EL (cell line): ENCODE measurements around the gene ADGRF3.
"Not testable (repeated sequence)": the region's sequence is repeated elsewhere in the genome, so short reads cannot be mapped to it uniquely, and the experiment has no call there.

Experiments used
- DNase-seq: peaks from one replicate; pipeline ENCODE4 v3.0.0-alpha.2; 2016

The ADGRF3 gene

DNA sequence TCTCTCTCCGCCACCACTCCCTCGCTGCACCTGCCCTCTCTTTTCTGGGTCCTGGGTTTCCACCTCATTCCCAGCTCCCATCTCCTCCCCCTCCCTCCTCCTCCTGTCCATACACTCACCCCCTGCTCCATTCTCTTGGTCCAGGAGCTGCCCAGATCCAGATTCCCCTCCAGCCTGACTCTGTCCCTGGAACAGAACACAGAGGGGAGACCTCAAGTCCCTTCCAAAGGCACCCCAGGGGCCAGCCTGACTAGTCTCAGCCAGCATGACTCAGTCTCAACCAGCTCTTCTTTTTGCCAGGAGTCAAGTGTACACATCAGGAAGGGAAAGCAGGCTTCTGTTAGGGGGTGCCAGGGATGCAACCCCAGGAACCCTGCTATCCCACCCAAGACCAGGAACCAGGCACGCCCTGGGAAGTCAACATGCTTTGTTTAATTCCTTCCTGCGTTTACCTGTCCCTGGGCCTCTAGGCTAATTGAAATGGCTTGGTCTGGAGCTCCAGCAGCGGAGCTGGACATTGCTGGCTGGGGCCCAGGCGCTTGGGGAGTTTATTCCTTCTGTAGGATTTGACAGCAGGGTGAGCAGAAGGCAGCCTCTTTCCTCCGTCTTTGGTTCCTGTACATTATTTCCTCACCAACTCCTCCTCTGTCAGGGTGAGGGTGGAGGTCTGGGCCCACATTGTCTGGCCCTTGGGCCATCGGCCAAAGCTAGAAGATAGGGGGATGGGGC, 29.0 kb downstream of the ADGRF3 start:
- DNase-seq = no peak

- no peak for DNase-seq
These were observed 29.7 kb downstream of the ADGRF3 start for GRCh38 chr2:26316845-26317244.

- DNase-seq = peak; percentile 22
These were observed 30.5 kb downstream of the ADGRF3 start for GRCh38 chr2:26316041-26316440.

DNA sequence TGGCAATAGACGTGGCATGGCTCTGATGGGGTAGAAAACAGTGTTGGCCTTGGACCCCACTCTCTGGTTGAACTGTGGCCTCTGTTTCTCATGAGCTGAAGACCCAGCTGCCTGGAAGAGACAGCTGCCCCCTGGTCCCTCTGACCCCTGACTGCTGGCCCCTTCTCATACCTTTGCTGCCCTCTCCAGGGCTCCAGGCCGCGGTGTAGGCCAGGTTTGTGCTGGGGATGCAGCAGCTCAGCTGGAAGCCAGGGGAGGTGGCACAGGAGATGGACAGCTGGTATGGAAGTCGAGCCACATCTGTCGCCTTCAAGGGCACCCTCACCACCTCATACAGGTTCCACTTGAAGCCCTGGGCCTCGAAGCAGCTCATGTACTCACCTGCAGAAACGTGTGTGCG, 32.3 kb downstream of the ADGRF3 start:
- DNase-seq = no peak

DNA sequence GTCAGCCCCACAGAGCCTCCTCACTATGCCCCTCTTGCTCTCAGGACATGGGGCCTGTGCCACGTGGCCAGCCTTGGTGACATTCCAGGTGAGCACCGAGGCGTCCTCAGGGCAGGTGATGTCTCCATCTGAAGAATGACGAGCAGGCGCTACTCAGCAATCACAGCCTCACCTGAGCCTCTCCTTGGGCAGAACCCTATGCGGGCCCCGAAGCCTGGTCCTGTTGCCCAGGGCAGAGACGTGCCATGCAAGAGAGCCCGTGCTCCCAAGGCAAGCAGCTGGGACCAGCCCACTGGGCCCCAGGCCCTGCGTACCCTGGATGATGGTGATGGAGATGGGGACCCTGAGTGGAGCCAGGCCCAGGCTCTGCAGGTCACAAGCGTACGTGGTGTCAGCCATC, 33.1 kb downstream of the ADGRF3 start:
- no peak for DNase-seq

DNA sequence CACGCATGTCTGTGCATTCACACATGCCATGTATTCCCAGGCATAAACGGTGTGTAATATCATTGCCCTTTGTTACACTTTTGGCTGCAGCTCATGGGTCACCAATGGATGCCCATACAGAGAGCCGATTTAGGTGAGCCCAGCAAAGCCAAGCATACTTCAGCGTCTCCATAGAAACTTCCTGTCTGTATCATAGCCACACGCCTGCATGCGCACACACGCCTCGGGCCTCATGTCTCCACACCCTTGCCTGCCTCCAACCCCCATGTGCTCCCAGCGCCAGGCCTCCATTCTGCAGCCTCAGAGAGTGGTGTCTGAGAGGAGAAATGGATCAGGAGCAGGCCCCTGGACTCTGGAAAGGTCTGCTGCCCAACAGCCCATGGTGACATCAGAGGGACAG, 34.1 kb downstream of the ADGRF3 start:
- no peak for DNase-seq

DNA sequence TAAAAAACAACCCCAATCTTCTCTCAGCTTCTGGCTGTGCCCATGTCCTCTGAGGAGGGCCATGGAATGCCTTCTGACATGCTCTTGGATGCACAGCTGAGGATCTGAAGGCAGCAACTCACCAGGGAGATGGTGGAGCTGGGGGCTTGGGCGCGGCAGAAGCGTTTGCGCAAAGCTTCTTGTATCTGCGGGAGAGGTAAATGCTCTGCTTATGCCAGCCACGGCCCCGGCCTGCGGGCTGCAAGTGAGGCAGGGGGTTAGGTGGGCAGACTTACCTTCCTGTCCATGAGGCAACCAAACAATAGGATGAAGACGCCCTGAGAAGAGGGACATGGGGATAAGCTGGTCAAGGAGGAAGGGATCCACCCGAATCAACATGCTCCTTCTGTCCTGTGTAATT, 36.7 kb downstream of the ADGRF3 start:
- DNase-seq = no peak

GRCh38 chr2:26305540-26305939, 41.0 kb downstream of the ADGRF3 start:
- no peak for DNase-seq

DNA sequence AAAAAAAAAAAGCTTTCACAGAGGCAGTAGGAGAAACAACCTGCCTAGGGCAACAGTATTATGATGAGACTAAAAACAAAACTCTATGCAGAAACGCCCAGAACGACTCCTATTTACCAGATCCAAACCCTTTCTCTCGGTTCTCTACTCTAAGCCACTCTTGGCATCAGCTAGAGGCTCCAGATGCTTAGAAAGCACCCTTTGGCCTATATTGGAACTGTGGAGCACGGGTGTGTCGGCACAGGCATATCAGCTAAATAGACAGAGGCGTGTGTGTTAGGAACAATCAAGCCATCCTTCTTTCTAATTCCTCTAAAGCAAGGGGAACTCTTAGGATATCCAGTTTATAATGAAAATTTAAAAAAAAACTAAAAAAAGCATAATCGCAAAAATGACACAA, 41.5 kb downstream of the ADGRF3 start:
- not testable (repeated sequence) for DNase-seq

DNA sequence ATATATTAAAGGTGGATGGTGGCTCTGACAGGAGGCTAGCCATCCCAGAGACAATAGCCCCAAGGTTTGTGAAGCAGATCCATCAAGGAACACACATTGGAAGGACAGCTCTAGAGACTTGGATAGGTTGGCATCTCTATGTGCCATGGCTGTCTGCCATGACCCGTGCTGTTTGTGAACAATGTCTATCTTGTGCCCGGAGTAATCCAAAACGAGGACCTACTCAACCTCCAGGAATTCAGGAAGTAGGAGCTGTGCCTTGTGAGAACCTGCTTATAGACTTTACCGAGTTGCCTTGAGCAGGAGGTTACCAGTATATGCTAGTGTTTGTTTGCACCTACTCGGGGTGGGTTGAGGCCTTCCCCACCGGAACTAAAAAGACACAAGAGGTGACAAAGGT, 43.7 kb downstream of the ADGRF3 start:
- DNase-seq = peak; percentile 17

DNA sequence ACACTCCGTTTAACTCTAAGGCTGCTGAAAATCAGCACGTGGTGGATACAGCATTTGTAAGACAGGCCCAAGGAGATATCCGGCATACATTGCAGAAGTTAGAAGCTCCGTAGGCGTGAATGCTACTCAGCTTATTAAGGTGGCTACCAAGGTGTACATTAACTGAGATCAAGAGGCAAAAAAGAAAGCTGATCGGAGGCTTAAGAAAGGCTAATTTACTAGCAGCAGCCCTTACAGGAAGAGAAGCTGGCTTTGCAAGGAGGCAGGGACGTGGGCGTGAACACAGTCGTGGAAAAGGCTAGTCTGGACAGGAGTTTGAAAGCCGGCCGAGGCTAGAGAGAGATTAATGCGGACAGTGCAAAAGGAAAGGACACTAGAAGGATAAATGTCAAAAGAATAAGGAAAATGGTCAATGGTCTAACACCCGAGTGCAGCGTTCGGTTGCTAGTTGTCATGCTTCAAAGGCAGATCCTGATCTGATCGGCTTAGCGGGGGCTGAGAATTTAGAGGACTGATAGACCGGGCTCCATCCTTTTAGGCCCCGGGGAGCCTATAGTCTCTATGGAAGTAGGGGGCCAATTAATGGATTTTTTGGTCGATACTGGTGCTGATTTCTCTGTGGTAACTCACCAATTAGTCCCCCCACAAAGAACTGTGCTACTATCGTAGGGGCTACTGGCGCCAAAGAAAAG, 46.2 kb downstream of the ADGRF3 start:
- DNase-seq = peak; percentile 22

DNA sequence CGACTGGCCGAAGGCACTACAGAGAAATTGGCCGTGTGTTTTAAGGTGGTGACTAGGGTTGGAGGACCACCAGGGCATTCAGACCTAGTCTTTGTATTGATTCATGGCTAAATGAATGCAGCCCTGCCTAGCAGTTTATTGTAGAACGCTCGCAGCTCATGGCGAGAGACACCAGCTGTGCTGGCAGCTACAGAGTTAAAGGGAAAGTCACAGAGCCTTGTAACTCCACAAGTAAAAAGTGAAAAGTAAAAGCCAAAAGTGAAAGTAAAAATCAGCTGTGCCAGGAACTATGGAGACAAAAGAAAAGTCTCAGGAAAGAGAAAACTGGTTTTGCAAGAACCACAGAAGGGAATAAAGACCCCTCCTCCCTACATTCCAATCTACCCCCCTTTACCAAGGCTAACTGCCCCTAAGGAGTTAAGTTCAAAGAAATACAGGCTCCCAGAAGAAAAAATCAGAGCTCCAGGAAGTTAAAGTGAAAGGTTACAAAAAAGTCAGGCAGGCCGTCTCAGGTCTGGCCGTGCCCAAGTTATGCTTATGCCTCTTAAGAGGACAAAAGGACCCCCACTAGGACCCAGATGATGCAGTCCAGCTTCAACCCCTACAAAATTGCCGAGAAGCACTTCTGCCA, 47.0 kb downstream of the ADGRF3 start:
- peak; percentile 66 for DNase-seq

GRCh38 chr2:26298638-26299393, 47.8 kb downstream of the ADGRF3 start:
- peak; percentile 70 for DNase-seq

GRCh38 chr2:26298286-26298637, 48.3 kb downstream of the ADGRF3 start:
- DNase-seq = no peak

DNA sequence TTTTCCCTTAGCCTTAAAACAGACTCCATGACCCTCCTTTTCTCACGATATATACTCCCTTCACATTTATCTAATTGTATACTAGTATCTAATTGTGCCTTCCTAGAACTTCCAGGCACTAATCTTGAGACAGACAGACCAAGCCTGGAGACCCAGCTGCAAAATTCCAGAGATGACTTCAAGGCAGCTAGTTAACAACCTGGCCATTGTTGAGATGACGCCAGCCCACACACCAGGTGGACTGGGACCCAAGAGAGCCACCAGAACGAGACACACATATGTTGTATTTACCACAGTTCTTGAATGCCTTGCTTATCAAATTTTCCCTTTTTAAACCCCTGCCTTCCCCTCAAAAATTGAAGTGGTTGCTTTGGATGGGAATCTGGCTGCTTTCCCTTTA, 49.5 kb downstream of the ADGRF3 start:
- no peak for DNase-seq

DNA sequence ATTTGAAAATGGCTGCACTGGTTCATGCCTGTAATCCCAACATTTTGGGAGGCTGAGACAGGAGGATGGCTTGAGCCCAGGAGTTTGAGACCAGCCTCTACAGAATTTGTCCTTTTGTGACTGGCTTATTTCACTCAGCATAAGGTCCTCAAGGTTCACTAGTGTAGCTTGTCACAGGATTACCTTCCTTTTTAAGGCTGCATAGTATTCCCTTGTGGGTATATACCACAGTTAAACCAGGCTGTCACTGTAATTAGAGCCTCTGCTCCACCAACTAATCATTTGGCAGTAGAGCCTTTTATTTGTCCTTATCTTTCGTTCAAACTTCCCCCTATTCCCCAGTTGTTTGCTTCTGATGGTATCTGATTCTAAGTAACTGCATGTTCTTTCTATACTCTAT, 51.1 kb downstream of the ADGRF3 start:
- DNase-seq = no peak

GRCh38 chr2:26292646-26293045, 53.9 kb downstream of the ADGRF3 start:
- DNase-seq = peak; percentile 19

GRCh38 chr2:26290001-26290400, 56.6 kb downstream of the ADGRF3 start:
- DNase-seq = no peak

- no peak for DNase-seq
These were observed 60.7 kb downstream of the ADGRF3 start for GRCh38 chr2:26285931-26286330.

DNA sequence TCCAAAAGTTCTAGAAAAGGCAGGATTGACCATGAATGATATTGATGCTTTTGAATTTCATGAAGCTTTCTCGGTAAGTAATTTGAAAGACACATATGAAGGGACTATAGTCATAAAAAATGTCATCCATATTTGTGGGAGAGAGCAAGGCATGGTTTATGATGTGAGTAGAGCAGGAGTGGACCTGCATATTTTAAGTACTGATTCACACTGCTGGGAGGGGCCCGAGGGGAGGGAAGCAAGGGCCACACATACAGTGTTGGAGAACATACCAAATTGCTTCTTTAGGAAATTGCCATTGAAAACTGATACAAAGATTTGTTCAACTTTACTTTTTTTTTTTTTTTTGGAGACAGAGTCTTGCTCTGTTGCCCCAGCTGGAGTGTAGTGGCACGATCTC, 62.5 kb downstream of the ADGRF3 start:
- DNase-seq = peak; percentile 85

GRCh38 chr2:26283606-26284005, 63.0 kb downstream of the ADGRF3 start:
- no peak for DNase-seq

GRCh38 chr2:26281226-26281625, 65.4 kb downstream of the ADGRF3 start:
- no peak for DNase-seq

- no peak for DNase-seq
These were observed 66.7 kb downstream of the ADGRF3 start for GRCh38 chr2:26279886-26280285.
